ENCODE results near the gene ATR. TPM values are rescaled to one million over a fixed set of nuclear protein-coding genes. Genes with fewer than 3 reads are reported as not detected.

The ATR gene
- total RNA-seq, 1 experiment from 2014 or later: 24.7 TPM

GRCh38 chr3:142530296-142530695 is 48.2 kb downstream of the ATR start:
- Histone ChIP-seq H3K9me3 (ENCODE audit: control insufficient read depth in 1 of 2, insufficient read depth in 1 of 2, low read depth in 1 of 2, low read length in 2 of 2) (no peaks in the 10 kb centered on the region), H3K9me2 (ENCODE audit: insufficient read depth) (no peaks in the 10 kb centered on the region), H3K79me2 (ENCODE audit: insufficient read depth, low read length) (no peaks in the 10 kb centered on the region), H3K27me3 (ENCODE audit: insufficient read depth, low read length) (no peaks in the 10 kb centered on the region), H4K20me1 (ENCODE audit: insufficient read depth) (no peaks in the 10 kb centered on the region), H3K36me3 (ENCODE audit: control insufficient read depth in 1 of 2, insufficient read depth in 2 of 2, low read length in 2 of 2) (peaks cover 13 to 16% of the 10 kb centered on the region in 2 experiments; a peak in 2 of 4 replicates), H3K27ac (ENCODE audit: low read depth, low read length) (no peak overlapping the region), H3K4me1 (ENCODE audit: control insufficient read depth in 1 of 2, insufficient read depth in 2 of 2, low read length in 2 of 2) (no peaks in the 10 kb centered on the region), H3K4me2 (ENCODE audit: low read length) (no peak overlapping the region), H2AFZ (ENCODE audit: low read depth, low read length, poor library complexity, severe bottlenecking) (no peak overlapping the region), H3K4me3 (replicated peaks in 1 of 2; ENCODE audit: low read depth in 1 of 2, low read length in 2 of 2) (no peak overlapping the region), H3K9ac (ENCODE audit: low read length) (no peak overlapping the region)
- no peak for ATAC-seq
- ChIA-PET POLR2A (no interaction called here), RAD21 (ENCODE audit: low non-redundant PET in 1 of 2, low total read pairs in 2 of 2, uncharacterized antibody in 2 of 2, unreplicated experiment in 2 of 2) (no interaction called here), CTCF (no interaction called here)
- TF ChIP-seq ZNF274 (IDR thresholded peaks at IDR 0.05; ENCODE audit: low read depth, low read length): no peak
- no peak for TF ChIP-seq TCF7L2 (IDR thresholded peaks at IDR 0.05; ENCODE audit: borderline replicate concordance, extremely low read depth, insufficient read depth, insufficient read length)
- TF ChIP-seq POLR2AphosphoS5 (IDR thresholded peaks at IDR 0.05; ENCODE audit: low read depth, low read length): no peak
- TF ChIP-seq REST (IDR thresholded peaks at IDR 0.05; ENCODE audit: low read depth): no peak
- TF ChIP-seq SP1 (IDR thresholded peaks at IDR 0.05; ENCODE audit: low read depth): no peak
- no peak for TF ChIP-seq CTCF (IDR thresholded peaks at IDR 0.05 in 2 of 3, conservative IDR thresholded peaks at IDR 0.05 in 1 of 3; ENCODE audit: borderline replicate concordance in 1 of 3, insufficient read depth in 1 of 3, low read depth in 2 of 3, low read length in 2 of 3)
- TF ChIP-seq CBX3 (IDR thresholded peaks at IDR 0.05; ENCODE audit: low read depth): no peak
- no peak for TF ChIP-seq CEBPB (IDR thresholded peaks at IDR 0.05; ENCODE audit: low read depth)
- TF ChIP-seq MAX (IDR thresholded peaks at IDR 0.05): no peak
- no peak for TF ChIP-seq JUND (IDR thresholded peaks at IDR 0.05)
- no TSS peak for BruUV-seq (replicated peaks)
- intact Hi-C loops (cut with micrococcal nuclease): no loop called here
- DNase-seq (ENCODE audit: low read depth, low spot score): no peak

Measured in HCT116 (cell line).